ENCODE measurements around the gene ZNF558. TPM values are rescaled to one million over a fixed set of nuclear protein-coding genes. Genes with fewer than 3 reads are reported as not detected.

Gene ZNF558
- total RNA-seq, 1 donor from 2014 or later = 15.5 TPM

GRCh38 chr19:8866344-8866743 lies 34.2 kb upstream of the ZNF558 start:
- no peak overlapping the region for H3K4me3 Mint-ChIP-seq (ENCODE audit: unreplicated experiment)
- no peak overlapping the region for H3K27ac Mint-ChIP-seq (ENCODE audit: unreplicated experiment)
- no peaks in the 10 kb centered on the region for H3K36me3 Mint-ChIP-seq (ENCODE audit: low read depth)
- H3K27me3 Mint-ChIP-seq (ENCODE audit: low read depth) = no peaks in the 10 kb centered on the region
- TF ChIP-seq, protein P1, sequence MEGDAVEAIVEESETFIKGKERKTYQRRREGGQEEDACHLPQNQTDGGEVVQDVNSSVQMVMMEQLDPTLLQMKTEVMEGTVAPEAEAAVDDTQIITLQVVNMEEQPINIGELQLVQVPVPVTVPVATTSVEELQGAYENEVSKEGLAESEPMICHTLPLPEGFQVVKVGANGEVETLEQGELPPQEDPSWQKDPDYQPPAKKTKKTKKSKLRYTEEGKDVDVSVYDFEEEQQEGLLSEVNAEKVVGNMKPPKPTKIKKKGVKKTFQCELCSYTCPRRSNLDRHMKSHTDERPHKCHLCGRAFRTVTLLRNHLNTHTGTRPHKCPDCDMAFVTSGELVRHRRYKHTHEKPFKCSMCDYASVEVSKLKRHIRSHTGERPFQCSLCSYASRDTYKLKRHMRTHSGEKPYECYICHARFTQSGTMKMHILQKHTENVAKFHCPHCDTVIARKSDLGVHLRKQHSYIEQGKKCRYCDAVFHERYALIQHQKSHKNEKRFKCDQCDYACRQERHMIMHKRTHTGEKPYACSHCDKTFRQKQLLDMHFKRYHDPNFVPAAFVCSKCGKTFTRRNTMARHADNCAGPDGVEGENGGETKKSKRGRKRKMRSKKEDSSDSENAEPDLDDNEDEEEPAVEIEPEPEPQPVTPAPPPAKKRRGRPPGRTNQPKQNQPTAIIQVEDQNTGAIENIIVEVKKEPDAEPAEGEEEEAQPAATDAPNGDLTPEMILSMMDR (IDR thresholded peaks at IDR 0.05) = no peak
- no peaks in the 10 kb centered on the region for H3K4me1 Mint-ChIP-seq (ENCODE audit: low read depth)
- DNase-seq (ENCODE audit: low spot score) = no peak
- peaks cover 17% of the 10 kb centered on the region for H3K9me3 Mint-ChIP-seq (ENCODE audit: low read depth)

- DNase-seq (ENCODE audit: low spot score) = no peak
- Mint-ChIP-seq H3K27me3 (ENCODE audit: low read depth) (no peaks in the 10 kb centered on the region), H3K36me3 (ENCODE audit: low read depth) (no peaks in the 10 kb centered on the region), H3K4me1 (ENCODE audit: low read depth) (no peaks in the 10 kb centered on the region), H3K4me3 (ENCODE audit: unreplicated experiment) (no peak overlapping the region), H3K27ac (ENCODE audit: unreplicated experiment) (no peak overlapping the region), H3K9me3 (ENCODE audit: low read depth) (peaks cover 8% of the 10 kb centered on the region)
- TF ChIP-seq, protein P1 (IDR thresholded peaks at IDR 0.05) = no peak
Observed at GRCh38 chr19:8858260-8858659, 26.2 kb upstream of the ZNF558 start.

DNA sequence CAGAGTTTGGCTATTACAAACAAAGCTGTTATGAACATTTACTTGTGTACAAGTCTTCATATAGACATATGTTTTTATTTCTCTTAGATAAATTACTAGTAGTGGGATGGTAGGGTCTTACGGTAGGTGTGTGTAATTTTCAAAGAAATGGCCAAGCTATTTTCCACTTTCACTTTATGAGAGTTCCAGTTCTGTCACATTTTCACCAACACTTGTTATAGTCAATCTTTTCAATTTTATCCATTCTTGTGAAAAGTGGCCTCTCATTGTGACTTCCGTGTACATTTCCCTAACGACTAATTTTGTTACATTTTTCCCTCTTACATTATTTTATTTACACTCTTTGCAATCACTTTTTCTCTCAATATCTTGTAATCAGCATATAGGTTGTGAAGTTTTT lies 18.4 kb upstream of the ZNF558 start:
- Mint-ChIP-seq H3K27ac (ENCODE audit: unreplicated experiment) (no peak overlapping the region), H3K9me3 (ENCODE audit: low read depth) (peaks cover 35% of the 10 kb centered on the region), H3K36me3 (ENCODE audit: low read depth) (peaks cover 3% of the 10 kb centered on the region), H3K27me3 (ENCODE audit: low read depth) (no peaks in the 10 kb centered on the region), H3K4me3 (ENCODE audit: unreplicated experiment) (no peak overlapping the region), H3K4me1 (ENCODE audit: low read depth) (no peaks in the 10 kb centered on the region)
- no peak for DNase-seq (ENCODE audit: low spot score)
- TF ChIP-seq, protein P1 (IDR thresholded peaks at IDR 0.05) = no peak

- no peaks in the 10 kb centered on the region for H3K27me3 Mint-ChIP-seq (ENCODE audit: low read depth)
- H3K9me3 Mint-ChIP-seq (ENCODE audit: low read depth) = peaks cover 33% of the 10 kb centered on the region
- DNase-seq (ENCODE audit: low spot score) = no peak
Observed at GRCh38 chr19:8849232-8849631, 17.1 kb upstream of the ZNF558 start.

DNA sequence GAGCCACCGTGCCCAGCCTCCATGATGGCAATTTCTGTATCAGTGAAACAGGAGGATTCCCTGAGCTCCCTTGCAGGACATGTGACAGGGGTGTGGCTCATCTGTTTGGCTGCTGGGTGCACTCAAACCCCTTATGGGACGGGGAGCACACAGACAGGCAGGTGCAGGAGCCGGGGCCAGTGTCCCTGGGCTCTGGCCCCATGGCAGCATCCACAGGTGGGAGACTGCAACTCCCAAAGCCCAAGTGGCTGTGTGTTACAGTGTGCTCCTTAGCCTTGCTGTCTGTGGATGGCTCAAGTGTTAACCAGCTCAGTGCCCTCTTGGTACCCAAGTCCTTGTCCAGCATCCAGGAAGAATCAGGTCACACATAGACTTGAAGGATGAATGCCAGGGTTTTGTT lies 14.7 kb upstream of the ZNF558 start:
- Mint-ChIP-seq H3K9me3 (ENCODE audit: low read depth) (peaks cover 28% of the 10 kb centered on the region), H3K27me3 (ENCODE audit: low read depth) (no peaks in the 10 kb centered on the region), H3K4me1 (ENCODE audit: low read depth) (no peaks in the 10 kb centered on the region), H3K36me3 (ENCODE audit: low read depth) (peaks cover 3% of the 10 kb centered on the region), H3K27ac (ENCODE audit: unreplicated experiment) (no peak overlapping the region), H3K4me3 (ENCODE audit: unreplicated experiment) (no peak overlapping the region)
- DNase-seq (ENCODE audit: low spot score) = no peak
- TF ChIP-seq, protein P1 (IDR thresholded peaks at IDR 0.05) = no peak

More at GRCh38 chr19:8849232-8849631, 17.1 kb upstream of the ZNF558 start:
- Mint-ChIP-seq H3K4me1 (ENCODE audit: low read depth) (no peaks in the 10 kb centered on the region), H3K27ac (ENCODE audit: unreplicated experiment) (no peak overlapping the region), H3K4me3 (ENCODE audit: unreplicated experiment) (no peak overlapping the region), H3K36me3 (ENCODE audit: low read depth) (peaks cover 3% of the 10 kb centered on the region)
- TF ChIP-seq, protein P1 (IDR thresholded peaks at IDR 0.05) = no peak

Measured in chondrocyte (in vitro differentiated cells).